HG03432 (cell line): ENCODE measurements around the gene ZNF473.

ENCODE experiments used
- ATAC-seq: cut with Tn5 transposase; IDR thresholded peaks from one replicate; pipeline ENCODE4 v1.9.1; 2021; ENCODE audit warnings: mild to moderate bottlenecking, moderate library complexity; ENCODE audit not compliant: unreplicated experiment

ZNF473 gene

DNA sequence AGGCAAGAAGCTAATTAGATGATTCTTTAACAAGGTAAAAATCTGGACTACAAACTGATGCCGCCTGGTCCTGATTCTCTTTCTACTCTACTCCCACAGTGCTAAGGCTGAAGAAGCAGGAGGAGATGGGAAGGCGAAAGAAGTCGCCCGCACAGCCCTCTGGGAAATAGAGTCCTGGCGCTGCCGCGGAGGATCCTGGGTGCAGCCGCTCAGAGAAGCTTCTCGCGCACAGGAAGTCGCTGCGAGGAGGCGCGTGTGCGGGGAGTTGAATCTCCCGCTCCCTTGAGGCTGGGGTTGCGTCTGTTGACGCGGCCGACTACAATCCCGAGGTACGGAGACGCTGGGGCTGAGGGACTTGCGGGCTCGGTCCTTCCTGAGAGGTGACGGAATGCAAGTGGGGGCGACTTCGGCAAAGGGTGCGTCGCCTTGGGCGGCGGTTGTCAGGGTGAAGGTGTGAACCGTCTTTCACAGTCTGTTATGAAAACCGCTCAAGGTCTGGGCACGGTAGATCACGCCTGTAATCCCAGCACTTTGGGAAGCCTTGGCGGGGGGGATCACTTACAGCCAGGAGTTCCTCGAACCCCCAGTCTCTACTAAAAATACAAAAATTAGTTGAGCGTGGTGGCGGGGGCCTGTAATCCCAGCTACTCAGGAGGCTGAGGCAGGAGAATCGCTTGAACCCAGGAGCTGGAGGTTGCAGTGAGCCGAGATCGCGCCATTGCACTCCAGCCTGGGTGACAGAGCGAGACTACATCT is at the start of gene ZNF473:
Gene ZNF473, plus strand, starts transcription at position 212 of the 756 bp plus-strand sequence. CDS start 5,078 bp downstream, outside the sequence.
- ATAC-seq: peak; percentile 76

DNA sequence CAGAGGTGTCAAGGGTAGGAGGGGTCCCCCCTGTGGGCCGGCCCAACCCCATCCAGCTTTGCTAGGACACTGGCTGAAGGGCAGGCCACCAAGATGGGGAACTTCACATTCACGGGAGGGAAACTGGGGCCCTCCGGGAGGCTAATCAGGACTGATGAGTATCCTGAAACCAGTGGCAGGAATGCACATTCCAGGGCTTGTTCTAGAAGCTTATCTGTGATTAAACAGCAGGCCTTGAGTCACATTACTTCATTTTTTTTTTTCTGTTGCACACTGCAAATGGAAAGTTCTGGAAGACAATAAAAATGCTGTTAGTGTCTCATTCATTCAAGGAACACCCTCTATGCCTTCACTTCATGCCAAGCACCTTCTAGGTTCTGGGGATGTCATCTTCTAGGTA is 49.3 kb upstream of the ZNF473 start:
- no peak for ATAC-seq

- ATAC-seq: no peak
Observed at GRCh38 chr19:49977076-49977475, 48.7 kb upstream of the ZNF473 start.

GRCh38 chr19:49977881-49978280 is 47.9 kb upstream of the ZNF473 start:
- no peak for ATAC-seq

- no peak for ATAC-seq
Observed at GRCh38 chr19:49978324-49978723, 47.5 kb upstream of the ZNF473 start.

DNA sequence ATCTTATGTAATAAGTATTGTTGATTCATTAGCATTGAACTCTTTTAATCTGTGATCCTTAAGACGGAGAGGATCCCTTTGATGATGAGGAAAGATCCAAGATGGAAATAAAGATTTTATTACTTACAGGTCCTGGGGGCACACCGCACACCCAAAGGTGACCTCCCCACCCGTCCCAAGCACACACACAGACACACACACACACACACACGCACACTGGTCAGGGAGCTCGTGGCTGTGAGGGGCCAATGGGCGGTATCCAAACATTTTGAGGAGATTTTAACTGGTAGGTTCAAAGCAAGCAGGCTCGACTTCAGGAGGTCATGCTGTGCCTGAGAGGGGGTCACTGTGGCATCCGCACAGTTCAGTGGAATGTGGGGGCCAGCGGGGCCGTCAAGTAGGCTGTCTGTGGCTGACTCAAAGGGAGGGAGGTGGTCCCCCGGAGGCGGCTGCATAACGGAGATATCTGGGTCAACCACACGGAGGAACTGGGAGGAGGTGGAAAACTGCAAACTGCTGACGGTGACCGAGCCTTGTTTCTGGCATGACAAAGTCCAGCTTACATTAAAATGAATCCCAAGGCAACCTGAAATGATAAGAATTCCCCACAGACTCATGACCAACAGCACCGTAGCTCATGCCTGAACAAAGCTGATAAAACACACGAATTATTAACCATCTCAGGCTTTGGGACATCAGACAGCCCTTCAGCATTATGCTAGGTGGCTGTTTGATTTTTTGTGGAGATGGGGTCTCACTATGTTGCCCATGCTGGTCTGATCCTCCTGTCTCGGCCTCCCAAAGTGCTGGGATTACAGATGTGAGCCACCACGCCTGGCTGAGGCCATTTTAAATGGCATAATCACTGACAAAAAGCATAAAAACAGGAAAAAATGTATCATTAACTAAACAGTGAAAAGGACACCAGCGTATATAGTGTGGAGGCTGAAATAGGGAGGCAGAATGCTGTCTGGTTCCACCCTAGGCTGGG is 43.9 kb upstream of the ZNF473 start:
- ATAC-seq: no peak

DNA sequence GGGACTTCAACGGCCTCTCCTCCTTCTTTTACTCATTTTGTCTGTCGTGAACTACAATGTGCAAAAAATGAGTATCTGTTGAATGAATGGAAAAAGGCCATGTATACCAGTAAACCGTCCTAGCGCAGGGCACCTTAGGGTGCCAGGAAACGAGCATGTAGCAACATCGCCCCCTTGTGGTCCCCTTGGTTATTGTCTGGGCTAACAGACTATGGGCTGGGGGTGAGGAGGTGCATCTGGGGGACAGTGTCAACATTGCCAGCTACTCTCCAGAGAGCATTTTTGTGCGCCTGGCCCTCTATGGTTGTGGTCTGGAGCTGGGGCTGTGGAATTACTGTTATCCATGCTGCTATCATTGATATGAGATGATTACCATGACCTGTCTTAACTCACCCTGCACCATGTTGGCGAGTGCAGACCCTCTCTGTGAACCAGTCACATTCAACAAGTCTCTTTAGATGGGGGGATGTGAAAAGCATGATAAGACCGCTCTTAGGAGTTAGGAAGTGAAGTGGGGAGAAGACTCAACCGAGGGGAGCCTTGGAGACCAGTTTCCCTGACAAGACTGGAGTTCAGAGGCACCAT is 42.1 kb upstream of the ZNF473 start:
- ATAC-seq: no peak

DNA sequence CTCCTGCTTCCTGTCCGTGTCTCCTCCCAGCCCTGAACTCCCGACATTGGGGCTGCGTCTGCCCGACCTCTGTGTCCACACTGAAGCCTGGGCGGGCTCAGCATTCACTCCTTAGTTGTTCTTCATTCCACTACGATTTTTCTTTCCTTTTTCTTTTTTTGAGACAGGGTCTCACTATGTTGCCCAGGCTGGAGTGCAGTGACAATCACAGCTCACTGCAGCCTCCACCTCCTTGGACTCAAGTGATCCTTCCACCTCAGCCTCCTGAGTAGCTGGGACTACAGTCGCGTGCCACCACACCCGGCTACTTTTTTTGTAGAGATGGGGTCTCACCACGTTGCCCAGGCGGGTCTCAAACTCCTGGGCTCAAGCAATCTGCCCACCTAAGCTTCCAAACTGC is 41.3 kb upstream of the ZNF473 start:
- no peak for ATAC-seq

GRCh38 chr19:49985871-49986270 is 39.9 kb upstream of the ZNF473 start:
- no peak for ATAC-seq

- no peak for ATAC-seq
Observed at GRCh38 chr19:49986354-49986753, 39.5 kb upstream of the ZNF473 start.

GRCh38 chr19:49987159-49987698 is 38.6 kb upstream of the ZNF473 start:
- ATAC-seq: no peak

DNA sequence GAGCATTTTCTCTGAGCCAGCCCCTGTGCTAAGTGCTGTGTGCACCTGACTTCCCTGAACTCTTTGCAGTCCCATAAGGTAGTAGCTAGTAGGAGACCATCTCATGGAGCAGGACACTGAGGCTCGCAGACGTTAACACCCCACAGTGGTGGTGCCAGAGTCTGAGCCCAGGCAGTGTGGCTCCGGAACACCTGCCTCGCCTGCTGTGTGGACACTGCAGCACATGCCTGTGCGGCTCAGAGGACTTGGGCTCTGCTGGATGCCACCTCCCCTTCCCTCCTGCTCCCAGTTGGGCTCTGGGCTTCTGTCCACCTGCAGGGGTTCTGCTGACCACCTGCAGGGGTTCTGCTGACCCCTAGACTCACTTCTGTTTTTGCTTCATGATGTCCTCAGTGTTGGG is 37.8 kb upstream of the ZNF473 start:
- no peak for ATAC-seq

GRCh38 chr19:49988433-49988832 is 37.4 kb upstream of the ZNF473 start:
- no peak for ATAC-seq

GRCh38 chr19:49997709-49998108 is 28.1 kb upstream of the ZNF473 start:
- ATAC-seq: no peak

- no peak for ATAC-seq
Observed at GRCh38 chr19:49999371-50000010, 26.3 kb upstream of the ZNF473 start.

GRCh38 chr19:50000038-50000840 is 25.6 kb upstream of the ZNF473 start:
- ATAC-seq: no peak

- ATAC-seq: no peak
Observed at GRCh38 chr19:50000841-50001557, 24.8 kb upstream of the ZNF473 start.

- no peak for ATAC-seq
Observed at GRCh38 chr19:50001775-50002174, 24.0 kb upstream of the ZNF473 start.

GRCh38 chr19:50002386-50002960 is 23.3 kb upstream of the ZNF473 start:
- ATAC-seq: no peak
